Endothelial cell of umbilical vein (primary cell): ENCODE results near the gene ACAA2. TPM values are rescaled to one million over a fixed set of nuclear protein-coding genes. Genes with fewer than 3 reads are reported as not detected.

Source experiments
- BruUV-seq: library from RNA; stranded (reverse); fragments of 400-500 nt; replicated peaks from 2 replicates; lab custom pipeline; 2021; lab: Mats Ljungman, UMichigan
- CTCF ChIA-PET: fragments of 300-600, 350-600 bp; sonication (Branson Sonifier 250); formaldehyde crosslinking; loops from one replicate; lab custom pipeline; 2021; ENCODE audit warnings: antibody characterized with exemption, inconsistent platforms; lab: Charles Lee
- POLR2A ChIA-PET: fragments of 300-600, 350-600 bp; sonication (Branson Sonifier 250); formaldehyde crosslinking; loops from one replicate; lab custom pipeline; 2021; ENCODE audit warnings: antibody characterized with exemption, inconsistent platforms; lab: Charles Lee
- DNase-seq: peaks from one replicate; pipeline ENCODE4 v3.0.0-alpha.2; 2011; ENCODE audit warnings: low read depth, low spot score
- FAIRE-seq: peaks from 2 replicates; lab custom pipeline; 2011; peaks lifted over from hg19 to GRCh38; lab: Jason Lieb, UNC
- H2AFZ ChIP-seq: 2 replicates; pipeline ENCODE4 v1.6.0; 2012; ENCODE audit warnings: low read depth, low read length, control low read depth, inconsistent platforms
- H3K27ac ChIP-seq: 2 replicates; pipeline ENCODE4 v1.5.1; 2011; ENCODE audit warnings: low read depth, mild to moderate bottlenecking, control low read depth, low read length, moderate library complexity; ENCODE audit not compliant: insufficient read depth
- H3K27me3 ChIP-seq, 2 experiments: 2 replicates each; pipeline versions ENCODE4 v1.6.0 to v1.6.1; 2011; ENCODE audit warnings: low read length in 2 of 2, mixed read lengths in 1 of 2; ENCODE audit not compliant: control insufficient read depth in 2 of 2, insufficient read depth in 2 of 2
- H3K36me3 ChIP-seq, 2 experiments: 2 replicates in 1 of 2; 3 replicates in 1 of 2; pipeline ENCODE4 v1.5.1; 2011; ENCODE audit warnings: low read length in 2 of 2, mild to moderate bottlenecking in 1 of 2, moderate library complexity in 1 of 2; ENCODE audit not compliant: control insufficient read depth in 2 of 2, insufficient read depth in 2 of 2; ENCODE audit errors: extremely low read depth in 1 of 2
- H3K4me1 ChIP-seq: 3 replicates; pipeline ENCODE4 v1.5.1; 2011; ENCODE audit warnings: mild to moderate bottlenecking, low read length; ENCODE audit not compliant: control insufficient read depth, insufficient read depth; ENCODE audit errors: extremely low read depth
- H3K4me2 ChIP-seq: 2 replicates; pipeline ENCODE4 v1.6.1; 2011; ENCODE audit warnings: low read length, control low read depth, mixed read lengths; ENCODE audit not compliant: insufficient read depth
- H3K4me3 ChIP-seq, 3 experiments: fragments of 200-600 bp in 1 of 3; sonication (generic), shearing (Covaris generic) in 1 of 3; replicated peaks in 1 of 3; 2 replicates each; pipeline ENCODE4 v1.5.1; 2011 to 2016; ENCODE audit warnings: control low read depth in 3 of 3, low read length in 3 of 3, mild to moderate bottlenecking in 2 of 3, inconsistent platforms in 1 of 3, low read depth in 1 of 3, moderate library complexity in 1 of 3; ENCODE audit not compliant: insufficient read depth in 1 of 3
- H3K79me2 ChIP-seq: 2 replicates; pipeline ENCODE4 v1.6.0; 2012; ENCODE audit warnings: low read length, inconsistent platforms; ENCODE audit not compliant: control insufficient read depth, insufficient read depth
- H3K9ac ChIP-seq: replicated peaks from 2 replicates; pipeline ENCODE3; 2011; ENCODE audit warnings: low read length, control low read depth; ENCODE audit not compliant: insufficient read depth; ENCODE audit errors: extremely low read depth
- H3K9me1 ChIP-seq: replicated peaks from 3 replicates; pipeline ENCODE4 v1.6.0; 2011; ENCODE audit warnings: mild to moderate bottlenecking, low read length; ENCODE audit not compliant: control insufficient read depth, insufficient read depth; ENCODE audit errors: extremely low read depth
- H3K9me3 ChIP-seq: replicated peaks from 2 replicates; pipeline ENCODE4 v1.5.1; 2012; ENCODE audit warnings: low read length, inconsistent platforms; ENCODE audit not compliant: control insufficient read depth, insufficient read depth
- H4K20me1 ChIP-seq: replicated peaks from 2 replicates; pipeline ENCODE3; 2011; ENCODE audit warnings: mild to moderate bottlenecking, low read length; ENCODE audit not compliant: control insufficient read depth, insufficient read depth; ENCODE audit errors: extremely low read depth
- CTCF ChIP-seq, 2 donors: IDR thresholded peaks; 1 replicate in 1 of 2; 2 replicates in 1 of 2; pipeline ENCODE4 v1.5.1; 2011; ENCODE audit warnings: low read length in 2 of 2, mild to moderate bottlenecking in 2 of 2, moderate library complexity in 2 of 2, control low read depth in 1 of 2, inconsistent platforms in 1 of 2, low read depth in 1 of 2; ENCODE audit not compliant: insufficient read depth in 1 of 2; ENCODE audit errors: extremely low read depth in 1 of 2
- EZH2 ChIP-seq: IDR thresholded peaks from 2 replicates; pipeline ENCODE4 v1.6.1; 2012; ENCODE audit warnings: borderline replicate concordance, low read depth, mild to moderate bottlenecking, moderate library complexity, low read length, inconsistent platforms; ENCODE audit not compliant: severe bottlenecking
- GATA2 ChIP-seq: IDR thresholded peaks from 2 replicates; pipeline ENCODE4 v1.7.0; 2011; ENCODE audit warnings: low read depth, mild to moderate bottlenecking, moderate library complexity, mixed read lengths, low read length; ENCODE audit not compliant: insufficient read length, insufficient read depth
- JUN ChIP-seq: IDR thresholded peaks from 2 replicates; pipeline ENCODE4 v1.6.1; 2011; ENCODE audit warnings: borderline replicate concordance, low read depth; ENCODE audit not compliant: insufficient read length, insufficient read depth
- MAX ChIP-seq: IDR thresholded peaks from 2 replicates; pipeline ENCODE4 v1.6.1; 2011; ENCODE audit not compliant: insufficient read depth, insufficient read length
- MYC ChIP-seq: IDR thresholded peaks from one replicate; pipeline ENCODE4 v1.6.1; 2011; ENCODE audit warnings: mild to moderate bottlenecking, low read depth, low read length
- POLR2AphosphoS5 ChIP-seq: IDR thresholded peaks from 2 replicates; pipeline ENCODE4 v1.6.1; 2012; ENCODE audit warnings: low read depth, mild to moderate bottlenecking, control low read depth, low read length, moderate library complexity; ENCODE audit not compliant: insufficient read depth
- dilution Hi-C: fragments of 300-500 bp; cut with MboI; formaldehyde crosslinking; loops from one replicate; pipeline ENCODE4 v1.15.0; 2019; ENCODE audit warnings: low sequenced_read_pairs; ENCODE audit not compliant: extremely low pct_ligation_motif_present
- intact Hi-C: fragments of 100-400 bp; cut with micrococcal nuclease; formaldehyde crosslinking; loops from one replicate; pipeline ENCODE4 v1.10.0; 2022
- polyA plus RNA-seq, 4 experiments: library from polyadenylated mRNA; depleted of rRNA in 3 of 4; stranded (reverse) in 3 of 4; unstranded in 1 of 4; fragments of >200 nt; gene quantifications; 2 replicates each; pipeline versions ENCODE4 v1.2.1 to v1.2.3, GENCODE V29; 2011 to 2012; ENCODE audit warnings: missing spikeins in 1 of 4
- total RNA-seq: library from RNA; stranded (reverse); gene quantifications from 2 replicates; pipeline ENCODE4 v1.2.3, GENCODE V29; 2021

ACAA2 gene
- total and polyA plus RNA-seq, 2 donors (not counting 3 experiments of a cell fraction or from before 2014, with no cell fraction given) = 18.6 to 44.9 TPM

- H3K36me3 ChIP-seq = no peaks in the 10 kb centered on the region
- dilution Hi-C loops (no loop called here), intact Hi-C loops (no loop called here)
- no peak overlapping the region for H3K27ac ChIP-seq
- H3K9me1 ChIP-seq = no peaks in the 10 kb centered on the region
- H3K9me3 ChIP-seq = no peaks in the 10 kb centered on the region
- no peak for FAIRE-seq
- no peak for DNase-seq
- no peaks in the 10 kb centered on the region for H3K79me2 ChIP-seq
- H3K4me2 ChIP-seq = no peak overlapping the region
- no peaks in the 10 kb centered on the region for H3K4me1 ChIP-seq
- TF ChIP-seq MAX (no peak), EZH2 (no peak), MYC (no peak), GATA2 (no peak), JUN (no peak), POLR2AphosphoS5 (no peak), CTCF (IDR thresholded peaks at IDR 0.05; ENCODE audit: extremely low read depth in 1 of 2, insufficient read depth in 1 of 2, low read depth in 1 of 2, low read length in 2 of 2) (no peak)
- H3K4me3 ChIP-seq = no peak overlapping the region
- no peak overlapping the region for H3K9ac ChIP-seq
- peaks cover 9 to 18% of the 10 kb centered on the region in 2 experiments for H3K27me3 ChIP-seq
- POLR2A ChIA-PET = no interaction called here
- no TSS peak for BruUV-seq
- H4K20me1 ChIP-seq = no peaks in the 10 kb centered on the region
- H2AFZ ChIP-seq = no peak overlapping the region
- CTCF ChIA-PET = no interaction called here
Observed at GRCh38 chr18:49755489-49755888, 57.8 kb downstream of the ACAA2 start.
